Adipocyte (in vitro differentiated cells): ENCODE results near the gene FAM234A.
"Not testable (repeated sequence)": the region's sequence is repeated elsewhere in the genome, so short reads cannot be mapped to it uniquely, and the experiment has no call there.

ENCODE experiments used
- DNase-seq: peaks from one replicate; pipeline ENCODE4 v3.0.0-alpha.2; 2015; ENCODE audit warnings: low read depth
- H3K27me3 ChIP-seq: replicated peaks from 2 replicates; pipeline ENCODE4 v1.7.0; 2013; ENCODE audit warnings: mild to moderate bottlenecking, low read length, moderate library complexity; ENCODE audit not compliant: control insufficient read depth, insufficient read depth
- H3K36me3 ChIP-seq: 2 replicates; pipeline ENCODE4 v1.7.0; 2013; ENCODE audit warnings: low read length, mild to moderate bottlenecking, moderate library complexity; ENCODE audit not compliant: control insufficient read depth, insufficient read depth, severe bottlenecking
- H3K4me1 ChIP-seq: 2 replicates; pipeline ENCODE4 v1.7.0; 2013; ENCODE audit warnings: mild to moderate bottlenecking, low read length, moderate library complexity; ENCODE audit not compliant: control insufficient read depth, insufficient read depth
- H3K4me3 ChIP-seq: 2 replicates; pipeline ENCODE4 v1.7.0; 2013; ENCODE audit warnings: mild to moderate bottlenecking, low read length, moderate library complexity
- H3K9ac ChIP-seq: 2 replicates; pipeline ENCODE4 v1.7.0; 2013; ENCODE audit warnings: mild to moderate bottlenecking, low read length, moderate library complexity
- H3K9me3 ChIP-seq: 2 replicates; pipeline ENCODE4 v1.7.0; 2013; ENCODE audit warnings: mild to moderate bottlenecking, low read length, moderate library complexity; ENCODE audit not compliant: control insufficient read depth

The FAM234A gene

GRCh38 chr16:258091-258490 lies 23.5 kb downstream of the FAM234A start:
- not testable (repeated sequence) for H3K4me1 ChIP-seq, H3K4me3 ChIP-seq, H3K9me3 ChIP-seq, H3K27me3 ChIP-seq, H3K9ac ChIP-seq, DNase-seq
- H3K36me3 ChIP-seq: peaks cover 62% of the 10 kb centered on the region

- Histone ChIP-seq H3K27me3 (no peaks in the 10 kb centered on the region), H3K4me3 (no peak overlapping the region), H3K9ac (no peak overlapping the region), H3K9me3 (no peaks in the 10 kb centered on the region), H3K36me3 (peaks cover 66% of the 10 kb centered on the region), H3K4me1 (no peaks in the 10 kb centered on the region)
- DNase-seq: no peak
These were observed 24.6 kb downstream of the FAM234A start for GRCh38 chr16:259226-259625.

- H3K9ac ChIP-seq: no peak overlapping the region
- no peaks in the 10 kb centered on the region for H3K4me1 ChIP-seq
- peaks cover 67% of the 10 kb centered on the region for H3K36me3 ChIP-seq
- H3K9me3 ChIP-seq: no peaks in the 10 kb centered on the region
- H3K27me3 ChIP-seq: no peaks in the 10 kb centered on the region
- no peak for DNase-seq
- no peak overlapping the region for H3K4me3 ChIP-seq
These were observed 25.2 kb downstream of the FAM234A start for GRCh38 chr16:259814-260253.

- no peak for DNase-seq
- no peak overlapping the region for H3K4me3 ChIP-seq
- H3K9ac ChIP-seq: no peak overlapping the region
- H3K9me3 ChIP-seq: no peaks in the 10 kb centered on the region
- H3K36me3 ChIP-seq: peaks cover 66% of the 10 kb centered on the region
- H3K4me1 ChIP-seq: no peaks in the 10 kb centered on the region
- no peaks in the 10 kb centered on the region for H3K27me3 ChIP-seq
These were observed 25.7 kb downstream of the FAM234A start for GRCh38 chr16:260326-260725.

GRCh38 chr16:261031-261691 lies 26.5 kb downstream of the FAM234A start:
- H3K4me1 ChIP-seq: no peaks in the 10 kb centered on the region
- no peak for DNase-seq
- no peak overlapping the region for H3K9ac ChIP-seq
- H3K27me3 ChIP-seq: no peaks in the 10 kb centered on the region
- H3K4me3 ChIP-seq: no peak overlapping the region
- H3K9me3 ChIP-seq: no peaks in the 10 kb centered on the region
- H3K36me3 ChIP-seq: peaks cover 58% of the 10 kb centered on the region

GRCh38 chr16:262121-262745 lies 27.6 kb downstream of the FAM234A start:
- peaks cover 56% of the 10 kb centered on the region for H3K36me3 ChIP-seq
- no peaks in the 10 kb centered on the region for H3K4me1 ChIP-seq
- DNase-seq: no peak
- no peaks in the 10 kb centered on the region for H3K9me3 ChIP-seq
- no peaks in the 10 kb centered on the region for H3K27me3 ChIP-seq
- no peak overlapping the region for H3K4me3 ChIP-seq
- H3K9ac ChIP-seq: no peak overlapping the region

GRCh38 chr16:263182-263774 lies 28.7 kb downstream of the FAM234A start:
- Histone ChIP-seq H3K4me3 (no peak overlapping the region), H3K36me3 (peaks cover 56% of the 10 kb centered on the region), H3K9ac (no peak overlapping the region), H3K4me1 (no peaks in the 10 kb centered on the region), H3K27me3 (no peaks in the 10 kb centered on the region), H3K9me3 (no peaks in the 10 kb centered on the region)
- DNase-seq: no peak

GRCh38 chr16:263944-264343 lies 29.3 kb downstream of the FAM234A start:
- Histone ChIP-seq H3K36me3 (peaks cover 56% of the 10 kb centered on the region), H3K9me3 (no peaks in the 10 kb centered on the region), H3K9ac (no peak overlapping the region), H3K4me1 (no peaks in the 10 kb centered on the region), H3K4me3 (no peak overlapping the region), H3K27me3 (no peaks in the 10 kb centered on the region)
- DNase-seq: no peak

- Histone ChIP-seq H3K36me3 (peaks cover 50% of the 10 kb centered on the region), H3K4me1 (no peaks in the 10 kb centered on the region), H3K27me3 (no peaks in the 10 kb centered on the region), H3K9ac (no peak overlapping the region), H3K9me3 (no peaks in the 10 kb centered on the region), H3K4me3 (no peak overlapping the region)
- DNase-seq: no peak
These were observed 29.9 kb downstream of the FAM234A start for GRCh38 chr16:264440-264951.

- DNase-seq: no peak
- Histone ChIP-seq H3K36me3 (peaks cover 44% of the 10 kb centered on the region), H3K4me1 (no peaks in the 10 kb centered on the region), H3K4me3 (no peak overlapping the region), H3K9me3 (no peaks in the 10 kb centered on the region), H3K27me3 (no peaks in the 10 kb centered on the region), H3K9ac (no peak overlapping the region)
These were observed 30.4 kb downstream of the FAM234A start for GRCh38 chr16:265002-265529.

GRCh38 chr16:265711-266110 lies 31.1 kb downstream of the FAM234A start:
- no peaks in the 10 kb centered on the region for H3K4me1 ChIP-seq
- no peaks in the 10 kb centered on the region for H3K27me3 ChIP-seq
- H3K4me3 ChIP-seq: no peak overlapping the region

More at GRCh38 chr16:265711-266110, 31.1 kb downstream of the FAM234A start:
- Histone ChIP-seq H3K36me3 (peaks cover 38% of the 10 kb centered on the region), H3K9me3 (no peaks in the 10 kb centered on the region), H3K9ac (no peak overlapping the region)
- DNase-seq: no peak
